Body of pancreas (tissue), 4 donors: ENCODE results near the gene NMS. TPM values are rescaled to one million over a fixed set of nuclear protein-coding genes. Genes with fewer than 3 reads are reported as not detected.

Experiments
- ATAC-seq: fragments of 150-250 bp; one replicate; pipeline ENCODE4 v1.9.1; 2016
- DNase-seq, 4 donors: peaks; one replicate each; pipeline ENCODE4 v3.0.0-alpha.2; 2019
- H3K27ac ChIP-seq, 4 donors: fragments of 200-600 bp; sonication (generic); 1 replicate in 3 of 4; 2 replicates in 1 of 4; pipeline versions ENCODE4 v1.5.1 to v1.6.1; 2016 to 2019; ENCODE audit warnings: mild to moderate bottlenecking in 1 of 4, mixed read lengths in 1 of 4, moderate library complexity in 1 of 4
- H3K27me3 ChIP-seq, 2 donors: fragments of 200-600 bp; sonication (generic); one replicate each; pipeline ENCODE4 v1.6.0; 2016; ENCODE audit warnings: mild to moderate bottlenecking in 1 of 2
- H3K36me3 ChIP-seq, 2 donors: fragments of 200-600 bp; sonication (generic); replicated peaks in 1 of 2; 2 replicates each; pipeline ENCODE4 v1.5.1; 2016; ENCODE audit warnings: low read depth in 2 of 2; ENCODE audit not compliant: insufficient read depth in 1 of 2
- H3K4me1 ChIP-seq: fragments of 200-600 bp; sonication (generic); one replicate; pipeline ENCODE4 v1.6.0; 2016
- H3K4me3 ChIP-seq, 2 donors: fragments of 200-600 bp; sonication (generic); 1 replicate in 1 of 2; 2 replicates in 1 of 2; pipeline ENCODE4 v1.5.1; 2016 to 2019
- H3K9me3 ChIP-seq, 3 donors: fragments of 200-600 bp; sonication (generic); 1 replicate in 2 of 3; 2 replicates in 1 of 3; pipeline ENCODE4 v1.5.1; 2016
- POLR2A ChIP-seq, 3 donors: fragments of 450-650 bp; IDR thresholded peaks; one replicate each; pipeline ENCODE4 v1.6.1; 2016; ENCODE audit warnings: antibody characterized with exemption in 3 of 3, mild to moderate bottlenecking in 2 of 3
- WGBS, 2 donors: methylation state at CpG; one replicate each; pipeline ENCODE4 v1.1.5; 2017; 5-methylcytosine and 5-hydroxymethylcytosine counted together
- intact Hi-C: fragments of 100-400 bp; cut with DNase I; formaldehyde crosslinking; loops from one replicate; pipeline ENCODE4 v1.15.1; 2023
- total RNA-seq, 2 donors: library from RNA; depleted of rRNA; stranded (reverse); fragments of >200 nt; gene quantifications; one replicate each; pipeline ENCODE4 v1.1.0, GENCODE V29; 2016
- TF ChIP-seq, protein P1 (sequence below), 7 experiments: fragments of 450-650 bp in 4 of 7; fragments of 200-600 bp in 3 of 7; sonication (generic) in 3 of 7; IDR thresholded peaks; one replicate each; pipeline ENCODE4 v1.5.1; 2016 to 2019; ENCODE audit warnings: antibody characterized with exemption in 7 of 7

NMS gene, protein sequence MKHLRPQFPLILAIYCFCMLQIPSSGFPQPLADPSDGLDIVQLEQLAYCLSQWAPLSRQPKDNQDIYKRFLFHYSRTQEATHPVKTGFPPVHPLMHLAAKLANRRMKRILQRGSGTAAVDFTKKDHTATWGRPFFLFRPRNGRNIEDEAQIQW
- total RNA-seq: not detected

DNA sequence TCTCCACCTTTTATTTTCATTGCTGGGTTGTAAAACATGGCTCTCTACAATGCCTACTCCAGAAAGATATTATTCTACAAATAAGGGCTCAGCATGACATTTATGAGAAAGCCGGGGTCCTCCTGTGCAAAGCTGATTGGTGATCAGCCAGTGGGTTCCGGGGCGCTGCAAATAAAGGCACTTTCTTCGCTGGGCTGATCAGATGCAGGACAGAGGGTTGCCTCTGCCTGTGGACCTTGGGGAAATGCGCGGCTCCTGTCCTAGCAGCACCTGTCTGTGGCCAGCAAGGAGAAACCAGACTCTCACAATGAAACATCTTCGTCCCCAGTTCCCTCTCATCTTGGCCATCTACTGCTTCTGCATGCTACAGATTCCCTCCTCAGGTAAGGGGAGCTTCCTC, at the start of gene NMS:
Gene NMS, plus strand, starts transcription at position 301 of the 400 bp plus-strand sequence. Its CDS starts 7 bp downstream, at position 308.
- Histone ChIP-seq H3K9me3 (no peaks in the 10 kb centered on the region), H3K4me1 (no peaks in the 10 kb centered on the region), H3K4me3 (no peak within 1 kb of the TSS), H3K36me3 (no peaks in the 10 kb centered on the region), H3K27ac (no peak within 1 kb of the TSS), H3K27me3 (no peaks in the 10 kb centered on the region)
- ATAC-seq (no peak), DNase-seq (no peak)
- TF ChIP-seq, protein P1, sequence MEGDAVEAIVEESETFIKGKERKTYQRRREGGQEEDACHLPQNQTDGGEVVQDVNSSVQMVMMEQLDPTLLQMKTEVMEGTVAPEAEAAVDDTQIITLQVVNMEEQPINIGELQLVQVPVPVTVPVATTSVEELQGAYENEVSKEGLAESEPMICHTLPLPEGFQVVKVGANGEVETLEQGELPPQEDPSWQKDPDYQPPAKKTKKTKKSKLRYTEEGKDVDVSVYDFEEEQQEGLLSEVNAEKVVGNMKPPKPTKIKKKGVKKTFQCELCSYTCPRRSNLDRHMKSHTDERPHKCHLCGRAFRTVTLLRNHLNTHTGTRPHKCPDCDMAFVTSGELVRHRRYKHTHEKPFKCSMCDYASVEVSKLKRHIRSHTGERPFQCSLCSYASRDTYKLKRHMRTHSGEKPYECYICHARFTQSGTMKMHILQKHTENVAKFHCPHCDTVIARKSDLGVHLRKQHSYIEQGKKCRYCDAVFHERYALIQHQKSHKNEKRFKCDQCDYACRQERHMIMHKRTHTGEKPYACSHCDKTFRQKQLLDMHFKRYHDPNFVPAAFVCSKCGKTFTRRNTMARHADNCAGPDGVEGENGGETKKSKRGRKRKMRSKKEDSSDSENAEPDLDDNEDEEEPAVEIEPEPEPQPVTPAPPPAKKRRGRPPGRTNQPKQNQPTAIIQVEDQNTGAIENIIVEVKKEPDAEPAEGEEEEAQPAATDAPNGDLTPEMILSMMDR (IDR thresholded peaks at IDR 0.05): no peak
- no peak for TF ChIP-seq POLR2A (IDR thresholded peaks at IDR 0.05)
- intact Hi-C loops: no loop called here
- 80 to 92% methylated on average over 7 of the region's 7 CpGs for WGBS, 2 donors

DNA sequence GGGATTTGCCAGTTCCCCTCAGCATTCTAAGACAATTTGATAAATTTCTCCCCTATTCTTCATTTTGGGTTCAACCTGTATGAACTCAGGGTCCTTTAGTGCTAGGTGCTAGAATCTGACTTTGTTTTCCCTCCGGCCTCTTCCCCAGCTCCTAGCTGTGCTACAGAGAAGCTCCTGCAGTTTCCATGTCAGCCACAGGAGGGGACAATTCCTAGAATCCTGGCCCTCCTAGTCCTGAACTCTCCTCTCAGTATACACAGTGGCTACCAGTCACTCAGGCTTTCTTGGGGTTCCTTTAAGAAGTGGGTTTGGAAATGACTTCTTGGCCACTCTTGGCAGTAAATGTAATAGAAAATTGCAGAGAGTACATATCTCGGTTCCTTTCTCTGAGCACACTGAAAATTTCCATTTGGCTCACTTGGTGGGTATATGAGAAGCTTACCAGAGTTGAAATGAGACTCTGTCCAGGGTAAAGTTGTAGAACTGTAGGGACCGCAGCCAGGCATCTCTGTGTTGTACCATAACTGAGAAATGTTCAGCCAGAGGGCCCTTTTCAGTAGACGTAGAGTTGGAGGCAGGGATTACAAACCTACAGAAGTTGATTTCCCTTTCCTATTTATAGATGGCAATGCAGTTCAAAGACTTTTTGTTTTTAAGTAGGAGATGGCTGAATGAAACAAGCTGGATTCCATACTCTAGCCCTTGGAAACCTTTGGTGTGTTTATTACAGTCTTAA, 47.8 kb upstream of the NMS start:
- Histone ChIP-seq H3K27me3 (no peaks in the 10 kb centered on the region), H3K9me3 (no peaks in the 10 kb centered on the region), H3K4me3 (no peak overlapping the region), H3K27ac (no peak overlapping the region), H3K36me3 (no peaks in the 10 kb centered on the region), H3K4me1 (no peaks in the 10 kb centered on the region)
- DNase-seq: peak; percentile 25 to 51 (median 30)
- intact Hi-C loops: no loop called here
- TF ChIP-seq POLR2A (IDR thresholded peaks at IDR 0.05): no peak
- TF ChIP-seq, protein P1 (IDR thresholded peaks at IDR 0.05): peak in 6 of 7 experiments; percentile 34 to 45 (median 39)
- ATAC-seq: peak; percentile 33
- WGBS, 2 donors: 84 to 89% methylated on average over 4 of the region's 4 CpGs

DNA sequence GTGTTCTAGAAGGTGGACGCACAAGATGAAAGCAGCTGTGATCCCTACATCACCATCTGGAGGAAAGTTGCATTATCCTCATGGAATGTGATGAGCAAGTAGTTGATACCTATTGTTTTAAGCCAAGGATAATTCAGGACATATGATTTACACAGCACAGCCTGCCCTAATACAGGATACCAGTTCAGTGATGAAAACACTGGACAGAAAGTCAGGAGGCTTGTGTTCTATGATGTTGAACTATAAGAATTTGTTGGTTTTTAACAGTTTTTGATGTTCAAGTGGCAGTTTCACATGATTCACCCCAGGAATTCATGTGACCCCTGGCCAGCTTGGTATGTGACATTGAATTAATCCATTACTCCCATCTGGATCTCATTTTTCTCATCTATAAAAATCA, 46.7 kb upstream of the NMS start:
- 65 to 100% methylated on average over 1 of the region's 1 CpG for WGBS, 2 donors
- H3K4me1 ChIP-seq: no peaks in the 10 kb centered on the region
- no peak overlapping the region for H3K4me3 ChIP-seq
- H3K9me3 ChIP-seq: no peaks in the 10 kb centered on the region
- H3K36me3 ChIP-seq: no peaks in the 10 kb centered on the region
- no peak overlapping the region for H3K27ac ChIP-seq
- intact Hi-C loops: no loop called here
- DNase-seq (no peak), ATAC-seq (no peak)
- H3K27me3 ChIP-seq: no peaks in the 10 kb centered on the region
- no peak for TF ChIP-seq POLR2A (IDR thresholded peaks at IDR 0.05)
- TF ChIP-seq, protein P1 (IDR thresholded peaks at IDR 0.05): no peak

DNA sequence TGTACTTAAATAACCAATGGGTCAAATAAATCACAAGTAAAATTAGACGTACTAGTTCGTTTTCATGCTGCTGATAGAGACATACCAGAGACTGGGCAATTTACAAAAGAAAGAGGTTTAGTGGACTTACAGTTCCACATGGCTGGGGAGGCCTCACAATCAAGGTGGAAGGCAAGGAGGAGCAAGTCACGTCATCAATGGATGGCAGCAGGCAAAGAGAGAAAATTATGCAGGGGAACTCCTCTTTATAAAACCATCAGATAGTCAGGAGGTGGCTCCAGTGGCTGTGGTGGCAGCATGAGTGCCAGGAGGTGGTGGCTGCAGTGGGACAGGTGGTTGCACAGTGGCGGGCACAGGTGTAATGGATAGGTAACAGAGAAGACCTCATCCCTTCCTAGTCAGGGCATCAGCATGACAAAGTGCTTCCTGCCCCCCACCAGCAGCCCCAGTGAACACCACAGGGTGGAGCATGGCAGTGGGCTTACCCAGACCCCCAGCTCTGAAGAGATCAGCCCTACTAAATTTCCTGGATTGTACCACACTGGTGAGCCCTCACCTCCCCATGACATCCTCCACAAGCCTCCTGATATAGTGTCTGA, 45.9 kb upstream of the NMS start:
- TF ChIP-seq POLR2A (IDR thresholded peaks at IDR 0.05): no peak
- TF ChIP-seq, protein P1 (IDR thresholded peaks at IDR 0.05): no peak
- no peaks in the 10 kb centered on the region for H3K4me1 ChIP-seq
- no peaks in the 10 kb centered on the region for H3K27me3 ChIP-seq
- ATAC-seq: no peak
- no peak for DNase-seq
- no peaks in the 10 kb centered on the region for H3K9me3 ChIP-seq
- H3K36me3 ChIP-seq: no peaks in the 10 kb centered on the region
- 68 to 73% methylated on average over 4 of the region's 4 CpGs for WGBS, 2 donors
- no peak overlapping the region for H3K27ac ChIP-seq
- no peak overlapping the region for H3K4me3 ChIP-seq
- intact Hi-C loops: no loop called here
